ENCODE results near the gene BOLA1. TPM values are rescaled to one million over a fixed set of nuclear protein-coding genes. Genes with fewer than 3 reads are reported as not detected.
"Not testable (repeated sequence)": the region's sequence is repeated elsewhere in the genome, so short reads cannot be mapped to it uniquely, and the experiment has no call there.

BOLA1 gene
- polyA plus RNA-seq (2013, experiment 1 of 2) = 2.4 TPM
- 2.4 TPM for polyA plus RNA-seq (2013, experiment 2 of 2)

GRCh38 chr1:149899460-149900284 lies at the start of gene BOLA1:
BOLA1 (plus strand) TSS chr1:149899568; CDS start chr1:149900060, 492 bp downstream.
- Histone ChIP-seq H3K36me3 (ENCODE audit: control insufficient read depth, insufficient read depth, low read length) (peaks cover 6% of the 10 kb centered on the region), H3K9me3 (ENCODE audit: control insufficient read depth, low read length) (no peaks in the 10 kb centered on the region), H3K4me1 (ENCODE audit: control insufficient read depth, insufficient read depth, low read length, poor library complexity, severe bottlenecking) (no peaks in the 10 kb centered on the region), H3K27ac (ENCODE audit: low read depth, low read length, severe bottlenecking) (no peak within 1 kb of the TSS), H3K4me3 (ENCODE audit: extremely low read depth, insufficient read depth, low read length, poor library complexity, severe bottlenecking) (peak within 1 kb of the TSS; percentile 24)
- WGBS, 2 experiments (ENCODE audit: insufficient coverage in 2 of 2) = 72 to 82% methylated on average over 63 to 64 of the region's 65 CpGs

GRCh38 chr1:149849947-149850360 lies 49.4 kb upstream of the BOLA1 start:
- Histone ChIP-seq H3K4me1 (ENCODE audit: control insufficient read depth, insufficient read depth, low read length, poor library complexity, severe bottlenecking) (peaks cover 14% of the 10 kb centered on the region), H3K4me3 (ENCODE audit: extremely low read depth, insufficient read depth, low read length, poor library complexity, severe bottlenecking) (peak overlapping the region; percentile 52), H3K36me3 (ENCODE audit: control insufficient read depth, insufficient read depth, low read length) (peaks cover 5% of the 10 kb centered on the region), H3K9me3 (ENCODE audit: control insufficient read depth, low read length) (no peaks in the 10 kb centered on the region), H3K27ac (ENCODE audit: low read depth, low read length, severe bottlenecking) (peak overlapping the region; percentile 31)
- WGBS, 2 experiments (ENCODE audit: insufficient coverage in 2 of 2) = 4 to 8% methylated on average over 2 to 4 of the region's 9 CpGs

- peaks cover 11% of the 10 kb centered on the region for H3K4me1 ChIP-seq (ENCODE audit: control insufficient read depth, insufficient read depth, low read length, poor library complexity, severe bottlenecking)
- H3K9me3 ChIP-seq (ENCODE audit: control insufficient read depth, low read length); H3K4me3 ChIP-seq (ENCODE audit: extremely low read depth, insufficient read depth, low read length, poor library complexity, severe bottlenecking); H3K27ac ChIP-seq (ENCODE audit: low read depth, low read length, severe bottlenecking); H3K36me3 ChIP-seq (ENCODE audit: control insufficient read depth, insufficient read depth, low read length): not testable (repeated sequence)
- no CpG with 5 or more reads among the region's 62 CpGs for WGBS, 2 experiments (ENCODE audit: insufficient coverage in 2 of 2)
Observed at GRCh38 chr1:149850732-149851345, 48.5 kb upstream of the BOLA1 start.

GRCh38 chr1:149851585-149852213 lies 47.7 kb upstream of the BOLA1 start:
- H3K9me3 ChIP-seq (ENCODE audit: control insufficient read depth, low read length); H3K27ac ChIP-seq (ENCODE audit: low read depth, low read length, severe bottlenecking); H3K36me3 ChIP-seq (ENCODE audit: control insufficient read depth, insufficient read depth, low read length); H3K4me3 ChIP-seq (ENCODE audit: extremely low read depth, insufficient read depth, low read length, poor library complexity, severe bottlenecking): not testable (repeated sequence)
- whole genome bisulfite sequencing, 2 experiments (ENCODE audit: insufficient coverage in 2 of 2) = no CpG with 5 or more reads among the region's 53 CpGs
- H3K4me1 ChIP-seq (ENCODE audit: control insufficient read depth, insufficient read depth, low read length, poor library complexity, severe bottlenecking) = peaks cover 11% of the 10 kb centered on the region

GRCh38 chr1:149852263-149852662 lies 47.1 kb upstream of the BOLA1 start:
- WGBS, 2 experiments (ENCODE audit: insufficient coverage in 2 of 2) = no CpG with 5 or more reads among the region's 26 CpGs
- H3K9me3 ChIP-seq (ENCODE audit: control insufficient read depth, low read length); H3K36me3 ChIP-seq (ENCODE audit: control insufficient read depth, insufficient read depth, low read length); H3K4me3 ChIP-seq (ENCODE audit: extremely low read depth, insufficient read depth, low read length, poor library complexity, severe bottlenecking); H3K27ac ChIP-seq (ENCODE audit: low read depth, low read length, severe bottlenecking): not testable (repeated sequence)
- H3K4me1 ChIP-seq (ENCODE audit: control insufficient read depth, insufficient read depth, low read length, poor library complexity, severe bottlenecking) = peaks cover 11% of the 10 kb centered on the region

- H3K4me3 ChIP-seq (ENCODE audit: extremely low read depth, insufficient read depth, low read length, poor library complexity, severe bottlenecking); H3K36me3 ChIP-seq (ENCODE audit: control insufficient read depth, insufficient read depth, low read length); H3K9me3 ChIP-seq (ENCODE audit: control insufficient read depth, low read length); H3K4me1 ChIP-seq (ENCODE audit: control insufficient read depth, insufficient read depth, low read length, poor library complexity, severe bottlenecking); H3K27ac ChIP-seq (ENCODE audit: low read depth, low read length, severe bottlenecking): not testable (repeated sequence)
- WGBS, 2 experiments (ENCODE audit: insufficient coverage in 2 of 2) = no CpG with 5 or more reads among the region's 15 CpGs
Observed at GRCh38 chr1:149860271-149860670, 39.1 kb upstream of the BOLA1 start.

- not testable (repeated sequence) for H3K27ac ChIP-seq (ENCODE audit: low read depth, low read length, severe bottlenecking); H3K4me3 ChIP-seq (ENCODE audit: extremely low read depth, insufficient read depth, low read length, poor library complexity, severe bottlenecking); H3K9me3 ChIP-seq (ENCODE audit: control insufficient read depth, low read length); H3K36me3 ChIP-seq (ENCODE audit: control insufficient read depth, insufficient read depth, low read length); H3K4me1 ChIP-seq (ENCODE audit: control insufficient read depth, insufficient read depth, low read length, poor library complexity, severe bottlenecking)
- no CpG with 5 or more reads among the region's 55 CpGs for whole genome bisulfite sequencing, 2 experiments (ENCODE audit: insufficient coverage in 2 of 2)
Observed at GRCh38 chr1:149860684-149861496, 38.5 kb upstream of the BOLA1 start.

- not testable (repeated sequence) for H3K4me3 ChIP-seq (ENCODE audit: extremely low read depth, insufficient read depth, low read length, poor library complexity, severe bottlenecking); H3K4me1 ChIP-seq (ENCODE audit: control insufficient read depth, insufficient read depth, low read length, poor library complexity, severe bottlenecking); H3K9me3 ChIP-seq (ENCODE audit: control insufficient read depth, low read length); H3K27ac ChIP-seq (ENCODE audit: low read depth, low read length, severe bottlenecking); H3K36me3 ChIP-seq (ENCODE audit: control insufficient read depth, insufficient read depth, low read length)
- no CpG with 5 or more reads among the region's 32 CpGs for WGBS, 2 experiments (ENCODE audit: insufficient coverage in 2 of 2)
Observed at GRCh38 chr1:149861497-149862054, 37.8 kb upstream of the BOLA1 start.

- not testable (repeated sequence) for H3K9me3 ChIP-seq (ENCODE audit: control insufficient read depth, low read length); H3K4me1 ChIP-seq (ENCODE audit: control insufficient read depth, insufficient read depth, low read length, poor library complexity, severe bottlenecking); H3K4me3 ChIP-seq (ENCODE audit: extremely low read depth, insufficient read depth, low read length, poor library complexity, severe bottlenecking); H3K27ac ChIP-seq (ENCODE audit: low read depth, low read length, severe bottlenecking); H3K36me3 ChIP-seq (ENCODE audit: control insufficient read depth, insufficient read depth, low read length)
- WGBS, 2 experiments (ENCODE audit: insufficient coverage in 2 of 2) = no CpG with 5 or more reads among the region's 2 CpGs
Observed at GRCh38 chr1:149866887-149867286, 32.5 kb upstream of the BOLA1 start.

GRCh38 chr1:149873060-149873459 lies 26.3 kb upstream of the BOLA1 start:
- not testable (repeated sequence) for H3K9me3 ChIP-seq (ENCODE audit: control insufficient read depth, low read length); H3K27ac ChIP-seq (ENCODE audit: low read depth, low read length, severe bottlenecking); H3K4me3 ChIP-seq (ENCODE audit: extremely low read depth, insufficient read depth, low read length, poor library complexity, severe bottlenecking); H3K36me3 ChIP-seq (ENCODE audit: control insufficient read depth, insufficient read depth, low read length); H3K4me1 ChIP-seq (ENCODE audit: control insufficient read depth, insufficient read depth, low read length, poor library complexity, severe bottlenecking)
- WGBS, 2 experiments (ENCODE audit: insufficient coverage in 2 of 2) = no CpG with 5 or more reads among the region's 4 CpGs

All from mesodermal cell (in vitro differentiated cells).